HFFc6 (cell line): ENCODE measurements around the gene NKAPL. TPM values are rescaled to one million over a fixed set of nuclear protein-coding genes. Genes with fewer than 3 reads are reported as not detected.
"Not testable (repeated sequence)": the region's sequence is repeated elsewhere in the genome, so short reads cannot be mapped to it uniquely, and the experiment has no call there.

Experiments
- DNase-seq: peaks from one replicate; pipeline ENCODE4 v3.0.0-alpha.2; 2018
- H3K27ac Mint-ChIP-seq: 2 replicates; pipeline ENCODE4 v1.8.0; 2020; ENCODE audit warnings: mild to moderate bottlenecking, mixed read lengths
- H3K27me3 Mint-ChIP-seq: 2 replicates; pipeline ENCODE4 v1.8.0; 2021; ENCODE audit warnings: mild to moderate bottlenecking, moderate library complexity, mixed read lengths; ENCODE audit not compliant: insufficient read depth
- H3K36me3 Mint-ChIP-seq: 2 replicates; pipeline ENCODE4 v1.8.0; 2021; ENCODE audit warnings: low read depth, mixed read lengths
- H3K4me1 Mint-ChIP-seq: 2 replicates; pipeline ENCODE4 v1.8.0; 2020; ENCODE audit warnings: low read depth, mixed read lengths
- H3K4me3 Mint-ChIP-seq: 2 replicates; pipeline ENCODE4 v1.8.0; 2020; ENCODE audit warnings: mild to moderate bottlenecking, moderate library complexity, mixed read lengths
- H3K9me3 Mint-ChIP-seq: 2 replicates; pipeline ENCODE4 v1.8.0; 2020; ENCODE audit warnings: mild to moderate bottlenecking, mixed read lengths
- total RNA-seq, 6 experiments: library from RNA; stranded (reverse); fragmentation: NEBNext Ultra II Directional; extraction: Animal tissue kit (Norgen Biotek cat#: 25700); gene quantifications; 2 replicates in 1 of 6; 3 replicates in 5 of 6; pipeline ENCODE4 v1.2.3, GENCODE V29; 2021
- TF ChIP-seq, protein P1 (sequence below): fragments of 200-600 bp; sonication (generic); IDR thresholded peaks from 2 replicates; pipeline ENCODE4 v1.5.0; 2021; ENCODE audit warnings: antibody characterized with exemption, mild to moderate bottlenecking

The NKAPL gene
- total RNA-seq, 6 experiments from 2014 or later, result not detected

DNA sequence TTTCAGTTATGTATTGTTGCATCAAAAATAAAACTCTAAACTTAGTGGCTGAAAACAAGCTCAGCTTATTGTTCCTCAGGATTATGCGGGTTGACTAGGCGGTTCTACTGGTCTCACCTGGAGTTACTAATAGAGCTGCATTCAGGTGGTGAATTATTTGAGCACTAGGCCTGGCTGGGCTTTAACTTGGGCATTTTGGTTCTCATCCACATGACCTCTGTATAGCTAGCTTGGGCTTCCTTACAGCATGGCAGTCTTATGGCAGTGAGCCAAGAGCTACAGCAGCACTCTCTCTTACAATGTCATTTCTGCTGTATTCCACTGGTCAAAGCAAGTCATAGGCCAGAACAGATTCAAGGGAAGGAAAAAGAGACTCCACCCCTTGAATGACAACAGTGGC, 23.8 kb downstream of the NKAPL start:
- Mint-ChIP-seq H3K27me3 (peaks cover 3% of the 10 kb centered on the region; the same call in 1 of the 2 replicates), H3K4me3 (peak overlapping the region; percentile 95), H3K9me3 (peaks cover 5% of the 10 kb centered on the region; the same call in 1 of the 2 replicates), H3K36me3 (peaks cover 29% of the 10 kb centered on the region), H3K27ac (no peak overlapping the region), H3K4me1 (peaks cover 13% of the 10 kb centered on the region)
- TF ChIP-seq, protein P1, sequence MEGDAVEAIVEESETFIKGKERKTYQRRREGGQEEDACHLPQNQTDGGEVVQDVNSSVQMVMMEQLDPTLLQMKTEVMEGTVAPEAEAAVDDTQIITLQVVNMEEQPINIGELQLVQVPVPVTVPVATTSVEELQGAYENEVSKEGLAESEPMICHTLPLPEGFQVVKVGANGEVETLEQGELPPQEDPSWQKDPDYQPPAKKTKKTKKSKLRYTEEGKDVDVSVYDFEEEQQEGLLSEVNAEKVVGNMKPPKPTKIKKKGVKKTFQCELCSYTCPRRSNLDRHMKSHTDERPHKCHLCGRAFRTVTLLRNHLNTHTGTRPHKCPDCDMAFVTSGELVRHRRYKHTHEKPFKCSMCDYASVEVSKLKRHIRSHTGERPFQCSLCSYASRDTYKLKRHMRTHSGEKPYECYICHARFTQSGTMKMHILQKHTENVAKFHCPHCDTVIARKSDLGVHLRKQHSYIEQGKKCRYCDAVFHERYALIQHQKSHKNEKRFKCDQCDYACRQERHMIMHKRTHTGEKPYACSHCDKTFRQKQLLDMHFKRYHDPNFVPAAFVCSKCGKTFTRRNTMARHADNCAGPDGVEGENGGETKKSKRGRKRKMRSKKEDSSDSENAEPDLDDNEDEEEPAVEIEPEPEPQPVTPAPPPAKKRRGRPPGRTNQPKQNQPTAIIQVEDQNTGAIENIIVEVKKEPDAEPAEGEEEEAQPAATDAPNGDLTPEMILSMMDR, result no peak
- DNase-seq, result no peak

DNA sequence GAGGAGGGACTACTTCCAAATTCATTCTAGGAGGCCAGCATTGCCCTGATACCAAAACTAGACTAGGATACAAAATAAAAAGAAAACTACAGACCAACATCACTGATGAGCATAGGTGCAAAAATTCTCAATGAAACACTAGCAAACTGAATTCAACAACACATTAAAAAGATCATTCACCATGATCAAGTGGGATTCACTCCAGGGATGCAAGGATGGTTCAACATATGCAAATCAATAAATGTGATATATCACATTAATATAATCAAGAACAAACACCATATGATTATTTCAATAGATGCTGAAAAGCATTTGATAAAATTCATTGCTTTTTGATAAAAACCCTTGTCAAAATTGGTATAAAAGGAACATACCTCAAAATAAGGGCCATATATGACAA, 32.5 kb downstream of the NKAPL start:
- no peaks in the 10 kb centered on the region for H3K9me3 Mint-ChIP-seq
- DNase-seq, result no peak
- no peak overlapping the region for H3K4me3 Mint-ChIP-seq
- H3K27me3 Mint-ChIP-seq, result no peaks in the 10 kb centered on the region; the same call in 1 of the 2 replicates
- TF ChIP-seq, protein P1, result no peak
- H3K4me1 Mint-ChIP-seq, result no peaks in the 10 kb centered on the region
- peaks cover 27% of the 10 kb centered on the region for H3K36me3 Mint-ChIP-seq
- no peak overlapping the region for H3K27ac Mint-ChIP-seq

DNA sequence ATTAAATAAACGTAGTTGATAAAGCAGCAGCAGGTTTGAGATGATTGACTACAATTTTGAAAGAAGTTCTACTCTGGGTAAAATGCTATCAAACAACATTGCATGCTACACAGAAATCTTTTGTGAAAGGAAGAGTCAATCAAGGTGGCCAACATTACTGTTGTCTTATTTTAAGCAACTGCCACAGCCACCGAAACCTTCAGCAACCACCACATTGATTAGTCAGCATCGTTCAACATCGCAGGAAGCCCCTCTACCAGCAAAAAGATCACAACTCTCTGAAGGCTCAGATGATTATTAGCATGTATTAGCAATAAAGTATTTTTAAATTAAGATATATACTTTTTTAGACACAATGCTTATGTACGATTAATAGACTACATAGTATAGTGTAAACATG, 36.2 kb downstream of the NKAPL start:
- H3K27me3 Mint-ChIP-seq, result peaks cover 2% of the 10 kb centered on the region; the same call in 1 of the 2 replicates
- H3K9me3 Mint-ChIP-seq, result no peaks in the 10 kb centered on the region
- no peak for DNase-seq
- no peak overlapping the region for H3K4me3 Mint-ChIP-seq
- H3K27ac Mint-ChIP-seq, result no peak overlapping the region
- TF ChIP-seq, protein P1, result no peak
- H3K36me3 Mint-ChIP-seq, result peaks cover 15% of the 10 kb centered on the region; the same call in 1 of the 2 replicates
- no peaks in the 10 kb centered on the region for H3K4me1 Mint-ChIP-seq

DNA sequence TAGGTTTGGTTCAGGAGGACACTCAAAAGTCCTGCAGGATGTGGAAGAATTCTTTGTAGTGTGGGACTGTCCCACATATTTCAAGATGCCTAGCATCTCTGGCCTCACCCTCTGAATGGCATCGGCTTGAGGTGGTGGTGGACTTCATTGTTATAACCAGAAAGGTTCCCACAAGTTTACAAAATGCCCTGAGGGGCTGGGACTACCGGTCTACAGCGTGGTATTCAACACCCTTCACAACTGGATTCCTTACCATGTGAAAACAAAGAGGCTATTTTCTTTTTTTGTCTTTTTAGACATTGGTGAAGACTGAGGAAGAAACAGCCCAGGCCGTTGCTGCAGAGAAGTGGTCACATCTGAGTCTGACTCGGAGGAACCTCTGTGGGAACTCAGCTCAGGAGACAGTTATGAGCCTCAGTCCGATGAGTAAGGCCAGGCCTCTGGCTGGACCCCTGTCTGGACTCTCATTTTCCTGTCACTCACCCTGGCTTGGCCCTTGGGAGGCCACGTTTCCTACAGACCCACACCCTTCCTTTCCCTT, 37.5 kb downstream of the NKAPL start:
- Mint-ChIP-seq H3K4me3 (no peak overlapping the region), H3K4me1 (no peaks in the 10 kb centered on the region), H3K27ac (no peak overlapping the region), H3K9me3 (no peaks in the 10 kb centered on the region), H3K36me3 (peaks cover 16% of the 10 kb centered on the region), H3K27me3 (peaks cover 2% of the 10 kb centered on the region; the same call in 1 of the 2 replicates)
- TF ChIP-seq, protein P1, result no peak
- no peak for DNase-seq

DNA sequence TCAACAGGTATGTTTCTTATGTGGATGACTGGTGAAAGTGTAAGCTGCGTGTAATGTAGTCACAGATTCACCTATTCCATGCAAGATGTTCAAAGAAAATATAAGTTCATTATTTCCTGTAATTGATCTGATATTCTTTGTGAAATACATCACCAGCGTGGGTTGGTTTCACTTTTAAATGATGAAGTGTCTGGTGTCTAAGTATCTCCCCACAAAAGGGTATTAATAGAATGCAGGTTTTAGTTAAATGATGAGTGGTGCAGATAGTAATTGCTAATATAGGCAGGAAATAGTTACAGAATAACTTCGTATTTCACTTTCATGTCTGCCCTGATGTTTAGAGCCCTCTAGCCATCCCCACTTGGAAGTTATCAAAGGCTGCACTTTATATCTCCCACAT, 44.5 kb downstream of the NKAPL start:
- DNase-seq, result no peak
- Mint-ChIP-seq H3K27ac (no peak overlapping the region), H3K36me3 (peaks cover 10% of the 10 kb centered on the region), H3K4me3 (no peak overlapping the region), H3K4me1 (no peaks in the 10 kb centered on the region), H3K27me3 (no peaks in the 10 kb centered on the region), H3K9me3 (no peaks in the 10 kb centered on the region)
- TF ChIP-seq, protein P1, result no peak

DNA sequence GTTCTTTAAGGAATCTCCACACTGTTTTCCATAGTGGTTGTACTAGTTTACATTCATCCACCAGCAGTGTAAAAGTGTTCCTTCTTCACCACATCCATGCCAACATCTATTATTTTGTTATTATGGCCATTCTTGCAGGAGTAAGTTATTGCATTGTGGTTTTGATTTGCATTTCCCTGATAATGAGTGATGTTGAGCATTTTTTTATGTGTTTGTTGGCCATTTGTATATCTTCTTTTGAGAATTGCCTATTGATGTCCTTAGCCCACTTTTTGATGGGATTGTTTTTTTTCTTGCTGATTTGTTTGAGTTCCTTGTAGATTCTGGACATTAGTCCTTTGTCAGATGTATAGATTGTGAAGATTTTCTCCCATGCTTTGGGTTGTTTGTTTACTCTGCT, 47.3 kb downstream of the NKAPL start:
- not testable (repeated sequence) for H3K4me3 Mint-ChIP-seq, H3K27me3 Mint-ChIP-seq, DNase-seq, H3K4me1 Mint-ChIP-seq, H3K9me3 Mint-ChIP-seq, H3K36me3 Mint-ChIP-seq, H3K27ac Mint-ChIP-seq

Other genes with a start within 250 kb of the NKAPL start
- under 1 TPM; 0.10 to 0.34 (median 0.20) TPM for gene ZNF165, start 178.7 kb upstream of the NKAPL start, total RNA-seq
- 1 to 10 TPM in 3 of 6 experiments, under 1 TPM in 3; 0.84 to 1.6 (median 1.1) TPM for gene ZSCAN16, start 134.7 kb upstream of the NKAPL start, total RNA-seq
- gene ZKSCAN8, start 117.4 kb upstream of the NKAPL start, total RNA-seq, result 10 to 100 TPM; 13.2 to 15.3 (median 14.0) TPM
- 10 to 100 TPM in 1 of 6 experiments, 1 to 10 TPM in 5; 7.5 to 10.3 (median 8.9) TPM for gene ZSCAN9, start 34.0 kb upstream of the NKAPL start, total RNA-seq
- gene ZKSCAN4, start 7.0 kb upstream of the NKAPL start, total RNA-seq, result 1 to 10 TPM; 3.8 to 4.7 (median 4.0) TPM
- 10 to 100 TPM in 1 of 6 experiments, 1 to 10 TPM in 5; 8.5 to 10.9 (median 9.3) TPM for gene ZSCAN26, start 7.8 kb downstream of the NKAPL start, total RNA-seq
- gene PGBD1, start 22.3 kb downstream of the NKAPL start, total RNA-seq, result 1 to 10 TPM; 2.6 to 4.5 (median 4.1) TPM
- 1 to 10 TPM in 2 of 6 experiments, under 1 TPM in 4; 0.64 to 2.0 (median 0.95) TPM for gene ZSCAN31, start 76.9 kb downstream of the NKAPL start, total RNA-seq
- 1 to 10 TPM; 2.8 to 4.2 (median 3.6) TPM for gene ZKSCAN3, start 90.7 kb downstream of the NKAPL start, total RNA-seq
- gene ZSCAN12, start 140.4 kb downstream of the NKAPL start, total RNA-seq, result 1 to 10 TPM; 2.4 to 3.1 (median 2.8) TPM
- gene ZSCAN23, start 184.2 kb downstream of the NKAPL start, total RNA-seq, result 1 to 10 TPM in 4 of 6 experiments, under 1 TPM in 2; 0.48 to 1.5 (median 1.0) TPM